IMR-90 (cell line): Measurements from ENCODE around the gene ESRRB. TPM values are rescaled to one million over a fixed set of nuclear protein-coding genes. Genes with fewer than 3 reads are reported as not detected.

Experiments used
- ATAC-seq: fragments of 200-7000 bp; cut with Tn5 transposase; 2 replicates; pipeline ENCODE4 v1.9.1; 2020; ENCODE audit warnings: low read depth, mild to moderate bottlenecking, moderate library complexity
- BruUV-seq: library from RNA; stranded (reverse); fragments of 400-500 nt; replicated peaks from 2 replicates; lab custom pipeline; 2021; lab: Mats Ljungman, UMichigan
- CTCF ChIA-PET: fragments of 300-600 bp; formaldehyde crosslinking; extraction: SDS; loops from one replicate; lab custom pipeline; 2021; ENCODE audit warnings: antibody characterized with exemption; lab: Yijun Ruan, JAX
- POLR2A ChIA-PET: fragments of 300-600 bp; sonication (Branson Sonifier 250); formaldehyde crosslinking; loops from one replicate; lab custom pipeline; 2022; ENCODE audit warnings: antibody characterized with exemption; ENCODE audit not compliant: unreplicated experiment; lab: Charles Lee
- DNase-seq: peaks from one replicate; pipeline ENCODE4 v3.0.0; 2013
- H2AFZ ChIP-seq: replicated peaks from 2 replicates; pipeline ENCODE3; 2013; ENCODE audit warnings: low read length, mild to moderate bottlenecking; ENCODE audit not compliant: poor library complexity
- H2AK5ac ChIP-seq: 2 replicates; pipeline ENCODE4 v1.6.1; 2013; ENCODE audit warnings: low read depth, low read length, inconsistent platforms
- H2AK9ac ChIP-seq: replicated peaks from 2 replicates; pipeline ENCODE3; 2013; ENCODE audit warnings: mild to moderate bottlenecking, low read depth, low read length, moderate library complexity; ENCODE audit not compliant: poor library complexity
- H2BK120ac ChIP-seq: 2 replicates; pipeline ENCODE4 v1.6.1; 2013; ENCODE audit warnings: low read depth, low read length, inconsistent platforms
- H2BK15ac ChIP-seq: 3 replicates; pipeline ENCODE4 v1.6.1; 2013; ENCODE audit warnings: low read depth, low read length, inconsistent platforms
- H2BK20ac ChIP-seq: 2 replicates; pipeline ENCODE4 v1.6.1; 2013; ENCODE audit warnings: low read depth, mild to moderate bottlenecking, inconsistent platforms, low read length, moderate library complexity
- H2BK5ac ChIP-seq: 2 replicates; pipeline ENCODE4 v1.6.1; 2013; ENCODE audit warnings: mild to moderate bottlenecking, low read depth, low read length, inconsistent platforms; ENCODE audit not compliant: poor library complexity, severe bottlenecking
- H3K14ac ChIP-seq: replicated peaks from 2 replicates; pipeline ENCODE4 v1.6.1; 2013; ENCODE audit warnings: low read depth, low read length, inconsistent platforms
- H3K18ac ChIP-seq: 2 replicates; pipeline ENCODE4 v1.6.1; 2013; ENCODE audit warnings: low read depth, low read length, control low read depth
- H3K23ac ChIP-seq: 2 replicates; pipeline ENCODE4 v1.6.1; 2013; ENCODE audit warnings: low read depth, low read length, inconsistent platforms
- H3K27ac ChIP-seq: 2 replicates; pipeline ENCODE4 v1.5.1; 2013; ENCODE audit warnings: mild to moderate bottlenecking, control low read depth, low read length; ENCODE audit not compliant: insufficient read depth
- H3K27me3 ChIP-seq: 2 replicates; pipeline ENCODE4 v1.6.1; 2013; ENCODE audit warnings: low read length; ENCODE audit not compliant: control insufficient read depth, insufficient read depth
- H3K36me3 ChIP-seq: 2 replicates; pipeline ENCODE4 v1.6.1; 2013; ENCODE audit warnings: low read length, mixed read lengths; ENCODE audit not compliant: control insufficient read depth, insufficient read depth
- H3K4ac ChIP-seq: 2 replicates; pipeline ENCODE4 v1.6.1; 2013; ENCODE audit warnings: low read depth, low read length, inconsistent platforms
- H3K4me1 ChIP-seq: 2 replicates; pipeline ENCODE4 v1.6.1; 2013; ENCODE audit warnings: low read length, mixed read lengths; ENCODE audit not compliant: control insufficient read depth, insufficient read depth
- H3K4me2 ChIP-seq: 2 replicates; pipeline ENCODE4 v1.6.1; 2013; ENCODE audit warnings: low read depth, mild to moderate bottlenecking, control low read depth, low read length, moderate library complexity
- H3K4me3 ChIP-seq: 2 replicates; pipeline ENCODE4 v1.5.1; 2013; ENCODE audit warnings: low read depth, mild to moderate bottlenecking, control low read depth, low read length, moderate library complexity; ENCODE audit not compliant: insufficient read depth
- H3K56ac ChIP-seq: 2 replicates; pipeline ENCODE4 v1.6.1; 2013; ENCODE audit warnings: low read length, inconsistent platforms; ENCODE audit not compliant: insufficient read depth; ENCODE audit errors: extremely low read depth
- H3K79me1 ChIP-seq, 2 experiments: 2 replicates each; pipeline ENCODE4 v1.6.1; 2013; ENCODE audit warnings: low read length in 2 of 2, inconsistent platforms in 1 of 2, low read depth in 1 of 2
- H3K9ac ChIP-seq: 2 replicates; pipeline ENCODE4 v1.6.1; 2013; ENCODE audit warnings: low read depth, low read length, control low read depth
- H3K9me1 ChIP-seq: 2 replicates; pipeline ENCODE4 v1.6.1; 2013; ENCODE audit warnings: low read length, inconsistent platforms; ENCODE audit not compliant: insufficient read depth
- H3K9me3 ChIP-seq: 2 replicates; pipeline ENCODE4 v1.6.1; 2013; ENCODE audit warnings: low read length; ENCODE audit not compliant: control insufficient read depth, insufficient read depth
- H4K20me1 ChIP-seq: 2 replicates; pipeline ENCODE4 v1.6.1; 2013; ENCODE audit warnings: low read length, inconsistent platforms; ENCODE audit not compliant: insufficient read depth
- H4K5ac ChIP-seq: 2 replicates; pipeline ENCODE4 v1.6.1; 2013; ENCODE audit warnings: mild to moderate bottlenecking, low read depth, low read length, control low read depth
- H4K8ac ChIP-seq, 2 experiments: 2 replicates each; pipeline ENCODE4 v1.6.1; 2013; ENCODE audit warnings: low read depth in 2 of 2, low read length in 2 of 2, control low read depth in 1 of 2, inconsistent platforms in 1 of 2
- H4K91ac ChIP-seq: 2 replicates; pipeline ENCODE4 v1.6.1; 2013; ENCODE audit warnings: low read depth, low read length, inconsistent platforms; ENCODE audit not compliant: insufficient read depth
- CHD1 ChIP-seq: IDR thresholded peaks from 2 replicates; pipeline ENCODE4 v1.6.1; 2012; ENCODE audit warnings: low read depth, low read length, improper control_type of control experiment
- MAFK ChIP-seq: IDR thresholded peaks from 2 replicates; pipeline ENCODE4 v1.6.1; 2012; ENCODE audit warnings: low read depth, low read length, improper control_type of control experiment
- MAZ ChIP-seq: IDR thresholded peaks from 2 replicates; pipeline ENCODE4 v1.6.1; 2012; ENCODE audit warnings: low read depth, mild to moderate bottlenecking, low read length, improper control_type of control experiment, moderate library complexity, borderline replicate concordance
- MXI1 ChIP-seq: IDR thresholded peaks from 2 replicates; pipeline ENCODE4 v1.6.1; 2012; ENCODE audit warnings: low read depth, mild to moderate bottlenecking, low read length, moderate library complexity, borderline replicate concordance
- NFE2L2 ChIP-seq: fragments of 150-350 bp; IDR thresholded peaks from 2 replicates; pipeline ENCODE4 v1.6.1; 2016; ENCODE audit warnings: low read depth, mild to moderate bottlenecking, low read length
- RAD21 ChIP-seq: IDR thresholded peaks from 2 replicates; pipeline ENCODE4 v1.6.1; 2012; ENCODE audit warnings: low read length, improper control_type of control experiment
- RFX5 ChIP-seq: IDR thresholded peaks from 2 replicates; pipeline ENCODE4 v1.8.0; 2012; ENCODE audit warnings: low read depth, mild to moderate bottlenecking, low read length, moderate library complexity
- WGBS, 2 experiments: methylation state at CpG; one replicate each; pipeline versions ENCODE4 v1.1.5 to v1.1.7; 2013; ENCODE audit warnings: missing lambda C conversion rate in 2 of 2; ENCODE audit not compliant: insufficient read length in 1 of 2; ENCODE audit errors: extremely low coverage in 2 of 2; 5-methylcytosine and 5-hydroxymethylcytosine counted together
- dilution Hi-C: fragments of 300-500 bp; cut with HindIII; formaldehyde crosslinking; loops from one replicate; pipeline ENCODE4 v1.14.3; 2018; ENCODE audit warnings: low sequenced_read_pairs; ENCODE audit not compliant: unreplicated experiment
- in situ Hi-C: fragments of 300-500 bp; cut with MboI; formaldehyde crosslinking; loops from 3 replicates; pipeline ENCODE4 v1.14.3; 2019; ENCODE audit warnings: low sequenced_read_pairs, inconsistent platforms, mixed read lengths
- intact Hi-C: fragments of 100-400 bp; cut with micrococcal nuclease; formaldehyde crosslinking; loops from 2 replicates; pipeline ENCODE4 v1.10.0; 2022
- polyA plus RNA-seq, 3 experiments: library from polyadenylated mRNA; depleted of rRNA; stranded (reverse); fragments of >200 nt; gene quantifications; 2 replicates each; pipeline ENCODE4 v1.2.3, GENCODE V29; 2012; ENCODE audit warnings: low replicate concordance in 1 of 3
- total RNA-seq: library from RNA; depleted of rRNA; stranded (reverse); fragments of >200 nt; gene quantifications from 2 replicates; pipeline ENCODE4 v1.2.3, GENCODE V29; 2012
- TF ChIP-seq, protein P1 (sequence below): conservative IDR thresholded peaks from 2 replicates; pipeline ENCODE4 v1.5.1; 2012; ENCODE audit warnings: mild to moderate bottlenecking, low read depth, low read length, improper control_type of control experiment
- TF ChIP-seq, protein P2 (sequence below): fragments of 150-350 bp; IDR thresholded peaks from 2 replicates; pipeline ENCODE4 v1.6.1; 2016; ENCODE audit warnings: low read depth, mild to moderate bottlenecking, low read length, moderate library complexity, borderline replicate concordance
- TF ChIP-seq, protein P3 (sequence below): fragments of 150-350 bp; IDR thresholded peaks from 2 replicates; pipeline ENCODE4 v1.6.1; 2017; ENCODE audit warnings: mild to moderate bottlenecking, antibody characterized with exemption, low read length, low read depth

ESRRB gene
- total and polyA plus RNA-seq, 2 of the 4 experiments (the other 2 are of a cell fraction), result not detected

DNA sequence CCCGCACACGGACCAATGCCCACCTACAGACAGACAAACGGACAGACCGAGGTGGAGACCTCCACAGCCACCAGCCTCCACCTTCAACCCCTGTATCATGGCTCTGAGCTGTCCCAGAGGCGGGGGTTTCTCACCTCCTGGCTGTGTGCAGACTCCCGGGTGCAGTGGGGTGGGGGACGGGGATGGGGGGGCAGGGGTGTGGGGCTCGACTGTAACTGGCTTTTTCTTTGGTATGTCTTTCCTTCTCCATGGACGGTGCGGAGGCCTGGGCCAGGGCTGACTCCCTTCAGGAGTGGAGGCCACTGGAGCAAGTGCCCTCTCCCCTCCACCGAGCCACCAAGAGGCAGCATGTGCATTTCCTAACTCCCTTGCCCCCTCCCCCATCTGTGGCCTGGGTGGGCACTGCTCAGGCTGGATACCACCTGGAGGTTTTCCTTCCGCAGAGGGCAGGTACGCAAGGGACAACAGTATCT lies 122.6 kb downstream of the ESRRB start:
- Histone ChIP-seq H3K27me3 (no peaks in the 10 kb centered on the region), H3K27ac (no peak overlapping the region), H3K18ac (no peak overlapping the region), H3K4ac (no peak overlapping the region), H4K91ac (no peak overlapping the region), H2AK5ac (no peak overlapping the region), H3K14ac (no peak overlapping the region), H3K79me1 (no peaks in the 10 kb centered on the region), H2AFZ (no peak overlapping the region), H2BK20ac (no peak overlapping the region), H3K9ac (no peak overlapping the region), H2BK15ac (no peak overlapping the region), H4K5ac (no peak overlapping the region), H3K9me3 (no peaks in the 10 kb centered on the region), H4K20me1 (no peaks in the 10 kb centered on the region), H3K56ac (no peak overlapping the region), H4K8ac (no peak overlapping the region), H3K9me1 (no peaks in the 10 kb centered on the region), H3K4me3 (no peak overlapping the region), H3K23ac (no peak overlapping the region), H3K4me1 (no peaks in the 10 kb centered on the region), H3K4me2 (no peak overlapping the region), H2BK5ac (no peak overlapping the region), H2AK9ac (no peak overlapping the region), H2BK120ac (no peak overlapping the region), H3K36me3 (no peaks in the 10 kb centered on the region)
- POLR2A ChIA-PET, result no interaction called here
- no peak for ATAC-seq
- no peak for DNase-seq
- TF ChIP-seq, protein P1, sequence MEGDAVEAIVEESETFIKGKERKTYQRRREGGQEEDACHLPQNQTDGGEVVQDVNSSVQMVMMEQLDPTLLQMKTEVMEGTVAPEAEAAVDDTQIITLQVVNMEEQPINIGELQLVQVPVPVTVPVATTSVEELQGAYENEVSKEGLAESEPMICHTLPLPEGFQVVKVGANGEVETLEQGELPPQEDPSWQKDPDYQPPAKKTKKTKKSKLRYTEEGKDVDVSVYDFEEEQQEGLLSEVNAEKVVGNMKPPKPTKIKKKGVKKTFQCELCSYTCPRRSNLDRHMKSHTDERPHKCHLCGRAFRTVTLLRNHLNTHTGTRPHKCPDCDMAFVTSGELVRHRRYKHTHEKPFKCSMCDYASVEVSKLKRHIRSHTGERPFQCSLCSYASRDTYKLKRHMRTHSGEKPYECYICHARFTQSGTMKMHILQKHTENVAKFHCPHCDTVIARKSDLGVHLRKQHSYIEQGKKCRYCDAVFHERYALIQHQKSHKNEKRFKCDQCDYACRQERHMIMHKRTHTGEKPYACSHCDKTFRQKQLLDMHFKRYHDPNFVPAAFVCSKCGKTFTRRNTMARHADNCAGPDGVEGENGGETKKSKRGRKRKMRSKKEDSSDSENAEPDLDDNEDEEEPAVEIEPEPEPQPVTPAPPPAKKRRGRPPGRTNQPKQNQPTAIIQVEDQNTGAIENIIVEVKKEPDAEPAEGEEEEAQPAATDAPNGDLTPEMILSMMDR, result no peak
- TF ChIP-seq MAZ (no peak), CHD1 (no peak), NFE2L2 (no peak), RAD21 (no peak), MXI1 (no peak), MAFK (no peak), RFX5 (no peak)
- TF ChIP-seq, protein P2, sequence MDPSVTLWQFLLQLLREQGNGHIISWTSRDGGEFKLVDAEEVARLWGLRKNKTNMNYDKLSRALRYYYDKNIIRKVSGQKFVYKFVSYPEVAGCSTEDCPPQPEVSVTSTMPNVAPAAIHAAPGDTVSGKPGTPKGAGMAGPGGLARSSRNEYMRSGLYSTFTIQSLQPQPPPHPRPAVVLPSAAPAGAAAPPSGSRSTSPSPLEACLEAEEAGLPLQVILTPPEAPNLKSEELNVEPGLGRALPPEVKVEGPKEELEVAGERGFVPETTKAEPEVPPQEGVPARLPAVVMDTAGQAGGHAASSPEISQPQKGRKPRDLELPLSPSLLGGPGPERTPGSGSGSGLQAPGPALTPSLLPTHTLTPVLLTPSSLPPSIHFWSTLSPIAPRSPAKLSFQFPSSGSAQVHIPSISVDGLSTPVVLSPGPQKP, result no peak
- TF ChIP-seq, protein P3, sequence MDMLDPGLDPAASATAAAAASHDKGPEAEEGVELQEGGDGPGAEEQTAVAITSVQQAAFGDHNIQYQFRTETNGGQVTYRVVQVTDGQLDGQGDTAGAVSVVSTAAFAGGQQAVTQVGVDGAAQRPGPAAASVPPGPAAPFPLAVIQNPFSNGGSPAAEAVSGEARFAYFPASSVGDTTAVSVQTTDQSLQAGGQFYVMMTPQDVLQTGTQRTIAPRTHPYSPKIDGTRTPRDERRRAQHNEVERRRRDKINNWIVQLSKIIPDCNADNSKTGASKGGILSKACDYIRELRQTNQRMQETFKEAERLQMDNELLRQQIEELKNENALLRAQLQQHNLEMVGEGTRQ, result no peak
- BruUV-seq, result no TSS peak
- intact Hi-C loops (no loop called here), in situ Hi-C loops (no loop called here), dilution Hi-C loops (no loop called here)
- CTCF ChIA-PET, result no interaction called here
- 80% methylated on average over 2 of the region's 13 CpGs; no CpG with 5 or more reads in 1 of the 2 experiments for WGBS, 2 experiments
